Activated naive CD8-positive, alpha-beta T cell treated with anti-CD3 and anti-CD28 coated beads, Interleukin-2, amount 50 U/mL, for 16 hours (primary cell): ENCODE measurements around the gene ZNF92.
"Not testable (repeated sequence)": the region's sequence is repeated elsewhere in the genome, so short reads cannot be mapped to it uniquely, and the experiment has no call there.

ENCODE experiments used
- DNase-seq: peaks from one replicate; pipeline ENCODE4 v3.0.0-alpha.2; 2020; ENCODE audit warnings: low read depth, low spot score

The ZNF92 gene

DNA sequence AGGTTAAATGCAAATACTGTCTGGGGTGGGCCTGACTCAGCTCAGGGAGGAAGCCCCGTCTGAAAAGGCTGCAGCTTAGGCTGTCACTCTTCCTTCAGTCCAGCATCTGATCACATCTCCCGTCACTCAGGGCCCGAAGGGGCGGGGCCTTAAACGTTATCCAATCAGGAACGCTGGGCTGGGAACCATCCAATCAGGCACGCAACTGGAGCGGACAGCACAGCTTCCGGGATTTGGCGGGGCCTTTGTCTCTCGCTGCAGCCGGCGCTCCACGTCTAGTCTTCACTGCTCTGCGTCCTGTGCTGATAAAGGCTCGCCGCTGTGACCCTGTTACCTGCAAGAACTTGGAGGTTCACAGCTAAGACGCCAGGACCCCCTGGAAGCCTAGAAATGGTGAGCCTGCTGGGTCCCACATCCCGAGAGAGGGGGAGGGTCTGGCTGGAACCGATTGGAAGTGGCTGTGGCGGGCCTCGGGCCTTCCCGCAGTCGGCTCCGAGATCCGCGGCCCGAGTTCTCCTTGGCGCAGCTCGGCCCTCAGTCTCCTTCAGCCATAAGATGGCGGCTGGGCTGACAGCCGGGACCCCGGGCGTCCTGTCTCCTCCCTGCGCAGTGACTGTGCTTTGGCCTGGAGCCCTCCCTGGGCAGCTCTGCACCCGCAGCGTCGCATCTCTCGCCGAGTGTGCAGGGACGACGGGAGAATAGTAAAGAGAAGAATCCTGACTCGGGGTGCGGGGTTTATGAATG is at the start of gene ZNF92:
ZNF92 (plus strand) TSS at position 248 of the 744 bp plus-strand sequence; CDS start at position 391, 143 bp downstream.
- peak; percentile 93 for DNase-seq

DNA sequence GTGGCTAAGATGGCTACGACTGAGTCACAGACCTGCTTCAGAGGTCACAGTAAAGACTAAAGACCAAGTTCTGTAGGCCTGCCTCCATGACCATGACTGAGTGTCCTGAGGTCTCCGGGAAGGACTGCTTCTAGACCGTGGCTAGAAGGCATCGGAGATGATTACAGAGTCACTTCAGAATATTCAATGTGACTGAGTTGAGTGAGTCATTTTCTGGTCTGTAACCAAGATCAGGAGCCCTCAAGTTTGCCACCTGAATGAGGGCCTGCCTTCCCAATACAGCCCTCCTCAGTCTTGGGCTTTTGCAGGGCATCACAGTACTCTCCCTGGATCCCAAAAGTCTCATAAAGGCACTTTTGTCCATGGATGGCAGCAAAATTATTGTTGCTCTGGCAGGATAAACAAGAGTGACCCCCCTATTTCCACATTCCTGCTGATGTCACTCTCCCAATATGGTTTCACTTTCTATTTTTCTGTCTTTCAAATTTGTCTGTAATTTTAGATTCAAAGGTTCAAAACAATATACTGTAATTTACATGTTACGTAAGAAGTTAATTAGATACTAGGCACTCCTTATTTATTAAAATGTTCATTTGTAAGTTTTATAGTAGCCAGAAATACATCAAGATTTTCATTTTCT is 47.7 kb upstream of the ZNF92 start:
- DNase-seq, result no peak

DNA sequence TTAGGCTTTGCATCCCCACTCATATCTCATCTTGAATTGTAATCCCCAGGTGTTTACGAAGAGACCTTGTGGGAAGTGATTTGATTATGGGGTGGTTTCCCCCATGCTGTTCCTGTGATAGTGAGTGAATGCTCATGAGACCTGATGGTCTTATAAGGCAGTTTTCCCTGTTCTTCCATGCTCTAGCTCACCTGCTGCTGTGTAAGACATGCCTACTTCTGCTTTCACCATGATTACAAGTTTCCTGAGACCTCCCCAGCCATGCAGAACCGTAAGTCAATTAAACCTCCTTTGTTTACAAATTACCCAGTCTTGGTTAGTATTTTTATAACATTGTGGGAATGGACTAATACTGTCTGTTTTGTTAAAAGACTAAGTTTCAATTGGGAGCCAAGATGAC is 35.3 kb upstream of the ZNF92 start:
- DNase-seq, result no peak

DNA sequence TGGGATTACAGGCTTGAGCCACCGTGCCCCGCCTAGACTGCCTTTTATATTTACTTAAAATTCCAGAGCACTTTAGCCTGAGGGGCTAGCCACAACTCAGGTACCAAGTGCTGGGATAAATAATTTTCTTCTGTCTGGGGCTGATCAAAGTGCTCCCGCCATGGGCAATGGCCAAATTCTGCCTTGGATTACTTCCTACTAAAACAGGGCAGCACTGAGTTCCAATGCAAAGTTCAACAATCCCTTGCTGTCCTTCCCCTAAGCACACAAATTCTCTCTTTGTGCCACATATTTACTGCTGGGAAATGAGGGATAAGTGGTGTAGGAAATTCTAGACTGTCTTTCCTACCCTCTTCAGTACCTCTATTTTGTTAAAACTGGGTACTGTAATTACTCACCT is 34.4 kb upstream of the ZNF92 start:
- no peak for DNase-seq

DNA sequence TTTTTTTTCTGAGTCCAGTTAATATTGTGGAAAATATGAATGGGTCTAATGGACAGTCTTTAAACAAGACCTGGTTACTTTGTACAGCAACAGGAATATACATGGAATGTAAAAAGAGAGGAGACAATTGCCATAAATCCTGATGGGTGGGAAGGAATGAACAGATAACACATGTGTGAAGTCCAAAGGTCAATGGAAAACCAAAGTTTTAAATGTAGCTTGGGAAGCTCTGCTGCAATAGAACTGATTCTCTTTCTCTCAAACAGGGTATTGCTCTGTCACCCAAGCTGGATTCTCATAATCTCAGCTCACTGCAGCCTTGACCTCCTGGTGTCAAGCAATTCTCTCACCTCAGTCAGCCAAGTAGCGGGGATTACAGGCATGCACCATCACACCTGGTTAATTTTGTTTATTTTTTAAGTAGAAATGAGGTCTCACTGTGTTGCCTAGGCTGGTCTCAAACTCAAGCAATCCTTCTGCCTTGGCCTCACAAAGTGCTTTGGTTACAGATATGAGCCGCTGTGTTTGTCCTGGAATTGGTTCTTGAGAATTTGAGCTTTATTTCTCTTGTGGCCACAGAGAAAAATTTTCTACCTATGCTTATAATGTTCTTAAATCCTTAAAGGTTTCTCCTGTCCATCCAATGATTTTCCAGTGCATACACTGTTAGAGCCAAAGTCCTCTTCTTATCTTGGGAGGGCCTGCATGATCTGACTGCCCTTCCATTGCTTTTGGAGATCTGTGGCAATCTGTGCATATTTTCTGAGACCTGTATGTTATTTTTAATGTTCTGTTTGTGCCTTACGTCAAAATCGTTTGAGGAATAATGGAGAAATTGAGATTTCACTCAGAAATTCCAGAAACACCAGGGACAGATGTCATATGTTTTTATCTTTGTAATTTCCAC is 30.7 kb upstream of the ZNF92 start:
- no peak for DNase-seq

DNA sequence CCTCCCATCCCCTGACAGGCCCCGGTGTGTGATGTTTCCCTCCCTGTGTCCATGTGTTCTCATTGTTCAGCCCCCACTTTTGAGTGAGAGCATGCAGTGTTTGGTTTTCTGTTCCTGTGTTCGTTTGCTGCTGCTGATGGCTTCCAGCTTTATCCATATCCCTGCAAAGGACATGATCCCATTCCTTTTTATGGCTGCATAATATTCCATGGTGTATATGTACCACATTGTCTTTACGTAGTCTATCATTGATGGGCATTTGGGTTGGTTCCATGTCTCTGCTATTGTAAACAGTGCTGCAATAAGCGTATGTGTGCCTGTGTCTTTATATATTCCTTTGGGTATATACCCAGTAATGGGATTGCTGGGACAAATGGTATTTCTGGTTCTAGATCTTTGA is 29.1 kb upstream of the ZNF92 start:
- DNase-seq, result not testable (repeated sequence)

DNA sequence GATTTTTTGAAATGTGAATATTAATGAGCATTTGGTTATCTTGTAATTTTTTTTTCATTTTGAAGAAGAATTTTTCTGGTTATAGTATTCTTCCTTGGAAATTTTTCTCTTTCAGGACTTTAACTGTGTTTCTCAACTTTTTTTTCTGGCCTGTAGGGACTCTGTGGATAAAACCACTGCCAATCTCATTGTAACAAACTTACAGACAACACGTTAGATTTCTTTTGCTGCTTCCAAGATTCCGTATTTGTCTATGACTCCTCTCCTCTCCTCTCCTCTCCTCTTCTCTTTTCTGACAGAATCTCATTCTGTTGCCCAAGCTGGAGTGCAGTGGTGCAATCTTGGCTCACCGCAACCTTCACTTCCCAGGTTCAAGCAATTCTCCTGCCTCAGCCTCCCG is 19.4 kb upstream of the ZNF92 start:
- no peak for DNase-seq

DNA sequence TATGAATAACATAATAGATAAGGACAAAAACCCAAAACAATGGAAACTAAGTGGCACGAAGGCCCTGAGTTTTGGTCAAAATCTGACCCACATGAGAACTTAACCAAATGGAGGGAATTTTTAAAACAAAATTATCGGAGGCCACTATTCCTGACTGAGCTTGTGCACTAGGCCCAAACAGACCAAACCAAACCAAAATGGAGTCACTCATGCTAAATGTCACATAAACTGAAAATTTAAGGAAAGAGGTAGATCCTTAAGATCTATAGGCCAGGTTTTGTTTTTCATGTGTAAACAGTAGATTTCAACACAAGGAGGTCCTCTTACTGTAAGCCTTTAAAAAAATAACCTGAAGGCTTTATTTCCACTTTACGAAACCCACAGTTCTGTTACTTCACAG is 3.8 kb upstream of the ZNF92 start:
- DNase-seq, result no peak

DNA sequence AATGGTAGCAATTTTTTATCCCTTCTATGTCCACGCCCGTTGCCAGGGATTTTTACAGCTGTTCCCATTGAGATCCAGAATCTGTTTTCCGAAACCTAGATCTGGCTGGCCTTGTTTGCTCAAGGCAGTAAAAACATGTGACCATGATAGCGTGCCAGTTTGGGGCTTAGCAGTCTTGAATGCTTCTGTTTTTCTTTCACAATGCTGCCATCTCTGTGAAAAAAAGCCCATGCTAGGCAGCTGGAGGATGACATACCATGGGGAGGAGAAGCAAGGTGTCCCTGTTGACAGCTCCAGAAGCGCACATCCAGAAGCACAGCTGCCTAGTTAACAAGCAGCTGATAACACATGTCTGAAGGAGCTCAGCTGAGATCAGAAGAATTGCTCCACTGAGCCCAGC is 2.2 kb upstream of the ZNF92 start:
- DNase-seq, result no peak

DNA sequence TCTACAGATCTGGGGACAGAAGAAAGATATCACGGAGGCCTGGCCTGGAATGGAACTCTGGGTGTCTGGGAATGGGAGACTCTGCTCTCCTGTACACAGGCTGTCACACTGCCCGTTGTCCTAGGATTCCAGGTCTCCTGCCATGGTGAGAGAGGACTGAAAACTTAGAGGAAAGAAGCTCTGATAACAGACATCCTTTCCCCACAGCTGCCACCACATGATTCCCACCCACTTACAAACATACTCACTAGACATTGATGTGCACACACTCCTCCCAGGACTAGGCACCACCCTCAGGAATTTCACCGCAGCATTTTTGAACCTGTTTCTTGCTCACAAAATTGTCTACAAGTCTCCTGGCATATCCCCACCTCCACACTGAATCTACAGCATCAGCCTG is 5.7 kb downstream of the ZNF92 start:
- DNase-seq, result no peak

DNA sequence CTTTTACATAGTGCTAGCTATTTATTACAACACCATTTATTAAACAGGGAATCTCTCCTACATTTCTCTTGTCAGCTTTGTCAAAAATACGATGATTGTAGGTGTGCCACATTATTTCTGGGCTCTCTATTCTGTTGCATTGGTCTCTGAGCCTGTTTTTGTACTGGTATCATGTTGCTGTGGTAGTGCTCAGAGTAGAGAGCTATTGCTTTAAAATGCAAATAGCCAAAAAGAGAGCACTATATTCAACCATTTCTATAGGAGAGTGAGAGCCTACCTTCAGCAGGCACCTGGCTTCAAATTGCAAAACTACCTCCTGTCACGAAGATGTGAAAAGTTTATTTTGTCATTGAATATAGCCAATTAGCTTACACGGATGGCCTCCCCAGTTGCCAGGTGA is 8.1 kb downstream of the ZNF92 start:
- no peak for DNase-seq

DNA sequence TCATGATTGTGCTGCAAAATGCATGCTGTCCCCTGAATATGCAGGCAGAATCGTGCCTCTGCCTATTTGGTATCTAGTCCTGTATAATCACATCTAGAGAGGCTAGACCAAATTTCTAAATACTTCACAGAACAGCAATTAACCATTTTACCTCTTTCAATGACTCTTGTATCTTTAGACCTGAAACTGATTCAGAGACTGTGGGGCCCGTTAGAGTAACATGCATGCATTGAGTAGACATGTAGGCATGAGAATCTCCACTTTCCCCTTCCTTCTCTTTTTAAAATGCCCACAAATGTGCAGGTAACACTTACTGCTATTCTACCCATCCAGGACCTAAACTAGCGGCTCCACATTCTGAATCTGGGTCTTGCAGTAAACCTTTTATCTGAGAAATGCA is 8.8 kb downstream of the ZNF92 start:
- no peak for DNase-seq

DNA sequence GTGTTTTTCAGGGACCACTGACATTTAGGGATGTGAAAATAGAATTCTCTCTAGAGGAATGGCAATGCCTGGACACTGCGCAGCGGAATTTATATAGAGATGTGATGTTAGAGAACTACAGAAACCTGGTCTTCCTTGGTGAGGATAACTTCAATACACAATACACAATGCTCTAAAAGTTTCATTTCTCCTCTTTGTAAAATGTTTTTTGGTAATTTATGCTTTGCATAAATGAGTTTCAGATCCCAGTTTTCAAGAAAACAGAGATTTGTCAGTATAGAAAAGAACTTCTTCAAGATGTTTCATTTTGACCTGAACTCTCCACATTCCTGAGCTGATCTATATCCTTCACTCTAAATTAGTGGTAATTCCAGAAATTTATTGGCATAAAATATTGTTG is 14.2 kb downstream of the ZNF92 start:
- no peak for DNase-seq

DNA sequence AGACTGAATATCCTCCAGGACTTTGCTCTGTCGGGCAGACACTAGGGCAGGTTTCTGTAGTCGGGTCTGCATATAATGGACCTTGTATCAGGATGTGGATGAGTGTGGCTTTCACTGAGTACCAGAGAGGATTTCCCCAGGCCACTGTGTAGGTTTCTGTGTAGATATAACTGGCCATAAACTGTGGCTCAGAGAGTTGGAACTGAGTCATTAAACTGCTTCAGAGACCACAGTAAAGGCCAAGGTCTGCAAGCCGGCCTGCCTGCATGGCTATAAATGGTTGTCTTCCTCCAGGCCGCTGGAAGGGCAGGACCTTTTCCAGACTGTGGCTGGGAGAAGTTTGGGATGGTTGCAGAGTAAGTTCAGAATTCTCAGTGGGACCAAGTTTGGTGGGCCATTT is 16.9 kb downstream of the ZNF92 start:
- no peak for DNase-seq

DNA sequence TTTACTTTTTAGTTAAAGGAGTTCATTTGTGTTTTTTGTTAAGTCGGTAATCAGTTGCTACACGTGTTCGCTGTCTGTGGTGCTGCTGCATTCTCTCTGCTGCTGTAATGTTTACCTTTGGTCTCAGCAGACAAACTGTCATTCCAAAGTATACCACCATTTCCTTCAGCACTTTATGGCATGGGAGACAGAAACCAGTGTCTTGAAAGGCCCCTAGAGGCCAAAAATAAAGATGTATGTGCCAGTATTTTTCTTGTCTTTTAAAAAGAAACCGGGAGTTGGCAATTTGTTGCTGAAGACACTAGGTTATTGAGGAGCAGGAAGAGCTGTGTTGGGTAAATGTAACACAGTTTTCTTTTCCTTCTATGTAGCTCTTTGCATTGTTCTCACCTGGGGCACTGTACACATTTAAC is 24.1 kb downstream of the ZNF92 start:
- DNase-seq, result no peak

DNA sequence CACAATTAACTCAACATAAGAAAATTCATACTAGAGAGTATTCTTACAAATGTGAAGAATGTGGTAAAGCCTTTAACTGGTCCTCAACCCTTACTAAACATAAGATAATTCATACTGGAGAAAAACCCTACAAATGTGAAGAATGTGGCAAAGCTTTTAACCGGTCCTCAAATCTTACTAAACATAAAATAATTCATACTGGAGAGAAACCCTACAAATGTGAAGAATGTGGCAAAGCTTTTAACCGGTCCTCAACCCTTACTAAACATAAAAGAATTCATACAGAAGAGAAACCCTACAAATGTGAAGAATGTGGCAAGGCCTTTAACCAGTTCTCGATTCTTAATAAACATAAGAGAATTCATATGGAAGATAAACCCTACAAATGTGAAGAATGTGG is 25.0 kb downstream of the ZNF92 start:
- not testable (repeated sequence) for DNase-seq

DNA sequence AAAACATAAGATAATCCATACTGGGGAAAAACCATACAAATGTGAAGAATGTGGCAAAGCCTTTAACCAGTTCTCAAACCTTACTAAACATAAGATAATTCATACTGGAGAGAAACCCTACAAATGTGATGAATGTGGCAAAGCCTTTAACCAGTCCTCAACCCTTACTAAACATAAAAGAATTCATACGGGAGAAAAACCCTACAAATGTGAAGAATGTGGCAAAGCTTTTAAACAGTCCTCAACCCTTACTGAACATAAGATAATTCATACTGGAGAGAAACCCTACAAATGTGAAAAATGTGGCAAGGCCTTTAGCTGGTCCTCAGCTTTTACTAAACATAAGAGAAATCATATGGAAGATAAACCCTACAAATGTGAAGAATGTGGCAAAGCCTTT is 25.4 kb downstream of the ZNF92 start:
- not testable (repeated sequence) for DNase-seq

DNA sequence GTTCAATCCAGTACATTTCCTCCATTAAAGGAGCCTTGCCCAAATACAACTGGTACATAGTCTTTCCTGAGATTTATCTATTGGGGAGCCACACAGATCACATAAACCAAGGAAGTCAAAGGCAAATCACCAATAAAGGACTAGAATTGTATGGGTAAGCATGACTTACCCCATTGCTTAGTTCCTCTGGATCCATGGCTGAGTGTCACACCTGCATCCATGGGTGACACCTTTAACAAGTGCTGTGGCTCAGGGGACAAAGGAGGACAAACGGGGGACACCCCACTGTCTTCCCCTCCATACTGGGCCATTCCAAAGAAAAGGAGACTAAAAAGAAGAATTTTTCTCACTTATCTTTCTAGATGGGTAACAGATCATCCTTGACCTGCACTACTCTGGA is 30.4 kb downstream of the ZNF92 start:
- DNase-seq, result no peak

DNA sequence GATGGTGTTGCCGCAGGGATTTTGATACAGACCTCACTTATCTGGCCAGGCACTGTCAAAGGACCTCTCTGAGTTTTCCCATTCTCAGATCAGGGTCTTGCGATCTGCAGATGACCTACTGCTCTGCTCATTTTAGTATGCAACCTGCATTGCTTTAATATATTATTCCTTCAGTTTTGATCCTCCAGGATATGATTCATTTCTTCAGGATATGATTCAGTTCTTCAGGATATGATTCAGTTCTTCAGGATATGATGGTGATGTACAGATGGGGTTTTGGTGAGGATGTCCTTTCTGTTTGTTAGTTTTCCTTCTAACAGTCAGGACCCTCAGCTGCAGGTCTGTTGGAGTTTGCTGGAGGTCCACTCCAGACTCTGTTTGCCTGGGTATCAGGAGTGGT is 33.1 kb downstream of the ZNF92 start:
- DNase-seq, result not testable (repeated sequence)

DNA sequence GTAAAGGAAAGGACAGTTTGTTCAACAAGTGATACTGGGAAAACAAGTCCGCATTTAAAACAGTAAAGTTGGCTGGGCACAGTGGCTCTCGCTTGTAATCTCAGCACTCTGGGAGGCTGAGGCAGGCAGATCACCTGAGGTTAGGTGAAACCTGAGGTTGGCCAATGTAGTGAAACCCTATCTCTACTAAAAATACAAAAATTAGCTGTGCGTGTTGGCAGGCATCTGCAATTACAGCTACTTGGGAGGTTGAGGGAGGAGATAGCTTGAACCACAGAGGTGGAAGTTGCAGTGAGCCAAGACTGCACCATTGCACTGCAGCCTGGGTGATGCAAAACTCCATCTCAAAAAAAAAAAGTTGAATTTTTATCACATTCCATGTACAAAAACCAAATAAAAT is 35.7 kb downstream of the ZNF92 start:
- DNase-seq, result no peak

DNA sequence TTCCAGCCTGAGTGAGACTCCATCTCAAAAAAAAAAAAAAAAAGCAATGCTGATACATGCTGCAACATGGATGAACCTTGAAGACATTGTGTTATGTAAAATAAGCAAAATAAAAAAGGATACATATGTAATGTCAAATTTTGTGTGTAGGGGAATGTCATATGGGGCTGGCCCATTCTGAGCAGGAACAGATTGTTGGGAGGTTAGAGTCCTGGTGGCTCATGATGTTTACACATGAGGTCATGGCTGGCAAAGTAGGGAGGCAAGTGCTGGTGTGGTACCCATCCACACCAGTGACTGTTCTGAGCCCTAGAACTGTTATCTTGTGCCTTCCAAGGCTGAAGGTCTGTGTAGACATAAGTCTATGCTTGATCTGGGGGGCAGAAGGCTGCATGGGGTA is 37.6 kb downstream of the ZNF92 start:
- no peak for DNase-seq

DNA sequence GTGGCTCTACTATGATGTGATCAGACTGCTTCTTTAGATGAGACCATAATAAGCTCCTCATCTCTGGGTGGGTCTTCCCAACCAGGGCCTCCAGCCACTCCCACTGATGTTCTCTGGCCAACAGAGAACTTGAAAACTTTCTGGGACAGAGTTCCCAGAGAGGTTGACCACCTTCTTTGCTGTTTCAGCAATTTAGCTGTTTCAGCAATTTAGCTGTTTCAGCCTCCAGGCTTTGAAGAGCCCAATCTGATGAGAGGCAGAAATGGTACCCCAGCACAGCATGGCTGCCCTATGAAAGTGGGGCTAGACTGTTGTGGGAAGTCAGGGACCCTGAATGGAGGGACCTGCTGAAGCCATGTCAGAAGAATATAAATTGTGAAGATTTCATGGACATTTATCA is 49.0 kb downstream of the ZNF92 start:
- DNase-seq, result no peak
